Cardiac muscle cell (in vitro differentiated cells and primary cell): Measurements from ENCODE around the gene NEU1. TPM values are rescaled to one million over a fixed set of nuclear protein-coding genes. Genes with fewer than 3 reads are reported as not detected.
"Not testable (repeated sequence)": the region's sequence is repeated elsewhere in the genome, so short reads cannot be mapped to it uniquely, and the experiment has no call there.

Experiments used
- DNase-seq, 2 donors: peaks; one replicate each; pipeline versions ENCODE4 v3.0.0 to v3.0.0-alpha.2; 2010 to 2017; ENCODE audit warnings: low read depth in 1 of 2, low spot score in 1 of 2
- H3K27ac ChIP-seq: fragments of 200-600 bp; sonication (generic); 2 replicates; pipeline ENCODE4 v1.5.1; 2016
- H3K27me3 ChIP-seq: fragments of 200-600 bp; sonication (generic); 2 replicates; pipeline ENCODE4 v1.6.0; 2016; ENCODE audit warnings: control low read depth
- H3K36me3 ChIP-seq: fragments of 200-600 bp; sonication (generic); 2 replicates; pipeline ENCODE4 v1.5.1; 2016; ENCODE audit warnings: control low read depth
- H3K4me1 ChIP-seq: fragments of 200-600 bp; sonication (generic); 2 replicates; pipeline ENCODE4 v1.8.1; 2017; ENCODE audit warnings: low read depth, mild to moderate bottlenecking, mixed run types
- H3K4me3 ChIP-seq: fragments of 200-600 bp; sonication (generic); 2 replicates; pipeline ENCODE4 v1.5.1; 2016; ENCODE audit warnings: mild to moderate bottlenecking
- H3K9me3 ChIP-seq: fragments of 200-600 bp; sonication (generic); 2 replicates; pipeline ENCODE4 v1.5.1; 2017; ENCODE audit warnings: low read depth, mild to moderate bottlenecking, control low read depth
- CTCF ChIP-seq: IDR thresholded peaks from 2 replicates; pipeline ENCODE4 v1.5.1; 2012; ENCODE audit warnings: low read depth, mild to moderate bottlenecking, low read length
- polyA plus RNA-seq: library from polyadenylated mRNA; unstranded; fragments of >200 nt; fragmentation: Nextera tagmentation; extraction: Ambion mirVana; gene quantifications from 2 replicates; pipeline ENCODE4 v1.2.1, GENCODE V29; 2016
- total RNA-seq: library from RNA; depleted of rRNA; stranded (reverse); fragments of >200 nt; gene quantifications from 2 replicates; pipeline ENCODE4 v1.2.3, GENCODE V29; 2016

The NEU1 gene
- total RNA-seq (26.6 and 34.9 TPM in 2 replicates), polyA plus RNA-seq (27.3 and 27.6 TPM in 2 replicates)

GRCh38 chr6:31862344-31863235 is at the start of gene NEU1:
Gene NEU1, minus strand, starts transcription at chr6:31862821. Its CDS starts 45 bp downstream, at chr6:31862776.
- Histone ChIP-seq H3K36me3 (peaks cover 9% of the 10 kb centered on the region), H3K9me3 (no peaks in the 10 kb centered on the region), H3K27ac (peak within 1 kb of the TSS; percentile 82), H3K27me3 (no peaks in the 10 kb centered on the region), H3K4me3 (peak within 1 kb of the TSS; percentile 80), H3K4me1 (peaks cover 5% of the 10 kb centered on the region)
- DNase-seq = peak; percentile 100
- no peak for TF ChIP-seq CTCF

GRCh38 chr6:31911826-31912585 is 49.4 kb upstream of the NEU1 start:
- H3K4me3 ChIP-seq = no peak overlapping the region
- TF ChIP-seq CTCF = no peak
- H3K9me3 ChIP-seq = no peaks in the 10 kb centered on the region
- no peak overlapping the region for H3K27ac ChIP-seq
- H3K36me3 ChIP-seq = no peaks in the 10 kb centered on the region
- H3K4me1 ChIP-seq = no peaks in the 10 kb centered on the region
- DNase-seq = no peak
- H3K27me3 ChIP-seq = no peaks in the 10 kb centered on the region

- H3K4me1 ChIP-seq, H3K27ac ChIP-seq, H3K27me3 ChIP-seq, H3K4me3 ChIP-seq, H3K36me3 ChIP-seq, H3K9me3 ChIP-seq, DNase-seq: not testable (repeated sequence)
Measured at GRCh38 chr6:31909298-31909697, 46.7 kb upstream of the NEU1 start.

GRCh38 chr6:31908791-31909190 is 46.2 kb upstream of the NEU1 start:
- Histone ChIP-seq H3K27me3 (no peaks in the 10 kb centered on the region), H3K27ac (no peak overlapping the region), H3K4me1 (no peaks in the 10 kb centered on the region), H3K9me3 (no peaks in the 10 kb centered on the region), H3K36me3 (no peaks in the 10 kb centered on the region), H3K4me3 (no peak overlapping the region)
- DNase-seq = peak in 1 of 2 donors; percentile 59
- no peak for TF ChIP-seq CTCF

GRCh38 chr6:31908255-31908654 is 45.6 kb upstream of the NEU1 start:
- not testable (repeated sequence) for H3K4me3 ChIP-seq, H3K9me3 ChIP-seq, H3K36me3 ChIP-seq, DNase-seq, H3K27me3 ChIP-seq, H3K4me1 ChIP-seq, H3K27ac ChIP-seq

GRCh38 chr6:31907158-31907813 is 44.7 kb upstream of the NEU1 start:
- H3K4me1 ChIP-seq = no peaks in the 10 kb centered on the region
- no peaks in the 10 kb centered on the region for H3K9me3 ChIP-seq
- no peaks in the 10 kb centered on the region for H3K27me3 ChIP-seq
- H3K36me3 ChIP-seq = no peaks in the 10 kb centered on the region
- peak in 1 of 2 donors; percentile 97 for DNase-seq
- no peak overlapping the region for H3K27ac ChIP-seq
- no peak overlapping the region for H3K4me3 ChIP-seq
- no peak for TF ChIP-seq CTCF

- H3K27ac ChIP-seq, H3K4me1 ChIP-seq, H3K27me3 ChIP-seq, H3K36me3 ChIP-seq, H3K4me3 ChIP-seq, DNase-seq, H3K9me3 ChIP-seq: not testable (repeated sequence)
Measured at GRCh38 chr6:31906727-31907126, 44.1 kb upstream of the NEU1 start.
